Brain pericyte (primary cell): ENCODE results near the gene LARP4B.

Source experiments
- DNase-seq: peaks from one replicate; pipeline ENCODE4 v3.0.0-alpha.2; 2012; ENCODE audit warnings: low read depth, low spot score

LARP4B gene

GRCh38 chr10:924524-924859 is 7.0 kb downstream of the LARP4B start:
- no peak for DNase-seq

- no peak for DNase-seq
Observed at GRCh38 chr10:923844-924523, 7.5 kb downstream of the LARP4B start.

GRCh38 chr10:921471-922414 is 9.8 kb downstream of the LARP4B start:
- DNase-seq, result no peak

GRCh38 chr10:920450-920849 is 11.1 kb downstream of the LARP4B start:
- no peak for DNase-seq

GRCh38 chr10:919481-919880 is 12.0 kb downstream of the LARP4B start:
- DNase-seq, result no peak

- DNase-seq, result no peak
Observed at GRCh38 chr10:917999-918398, 13.5 kb downstream of the LARP4B start.

- no peak for DNase-seq
Observed at GRCh38 chr10:917416-917720, 14.1 kb downstream of the LARP4B start.

GRCh38 chr10:916716-917415 is 14.6 kb downstream of the LARP4B start:
- no peak for DNase-seq

GRCh38 chr10:909831-910230 is 21.7 kb downstream of the LARP4B start:
- DNase-seq, result no peak

GRCh38 chr10:905972-906371 is 25.5 kb downstream of the LARP4B start:
- no peak for DNase-seq

- DNase-seq, result no peak
Observed at GRCh38 chr10:905503-905902, 26.0 kb downstream of the LARP4B start.

- DNase-seq, result no peak
Observed at GRCh38 chr10:904403-904802, 27.1 kb downstream of the LARP4B start.

GRCh38 chr10:898141-898540 is 33.4 kb downstream of the LARP4B start:
- DNase-seq, result no peak

GRCh38 chr10:896982-897381 is 34.5 kb downstream of the LARP4B start:
- no peak for DNase-seq

- DNase-seq, result no peak
Observed at GRCh38 chr10:895324-895723, 36.2 kb downstream of the LARP4B start.

GRCh38 chr10:878895-879294 is 52.6 kb downstream of the LARP4B start:
- no peak for DNase-seq

- DNase-seq, result no peak
Observed at GRCh38 chr10:878333-878759, 53.2 kb downstream of the LARP4B start.

GRCh38 chr10:876438-876837 is 55.1 kb downstream of the LARP4B start:
- DNase-seq, result no peak

GRCh38 chr10:873020-873419 is 58.5 kb downstream of the LARP4B start:
- no peak for DNase-seq

- DNase-seq, result no peak
Observed at GRCh38 chr10:871951-872403, 59.5 kb downstream of the LARP4B start.

GRCh38 chr10:870564-871166 is 60.8 kb downstream of the LARP4B start:
- DNase-seq, result no peak

- DNase-seq, result no peak
Observed at GRCh38 chr10:869171-869570, 62.3 kb downstream of the LARP4B start.
